ENCODE results near the gene STARD9. TPM values are rescaled to one million over a fixed set of nuclear protein-coding genes. Genes with fewer than 3 reads are reported as not detected.

The STARD9 gene
- total RNA-seq, 1 donor from 2014 or later = 16.4 TPM

DNA sequence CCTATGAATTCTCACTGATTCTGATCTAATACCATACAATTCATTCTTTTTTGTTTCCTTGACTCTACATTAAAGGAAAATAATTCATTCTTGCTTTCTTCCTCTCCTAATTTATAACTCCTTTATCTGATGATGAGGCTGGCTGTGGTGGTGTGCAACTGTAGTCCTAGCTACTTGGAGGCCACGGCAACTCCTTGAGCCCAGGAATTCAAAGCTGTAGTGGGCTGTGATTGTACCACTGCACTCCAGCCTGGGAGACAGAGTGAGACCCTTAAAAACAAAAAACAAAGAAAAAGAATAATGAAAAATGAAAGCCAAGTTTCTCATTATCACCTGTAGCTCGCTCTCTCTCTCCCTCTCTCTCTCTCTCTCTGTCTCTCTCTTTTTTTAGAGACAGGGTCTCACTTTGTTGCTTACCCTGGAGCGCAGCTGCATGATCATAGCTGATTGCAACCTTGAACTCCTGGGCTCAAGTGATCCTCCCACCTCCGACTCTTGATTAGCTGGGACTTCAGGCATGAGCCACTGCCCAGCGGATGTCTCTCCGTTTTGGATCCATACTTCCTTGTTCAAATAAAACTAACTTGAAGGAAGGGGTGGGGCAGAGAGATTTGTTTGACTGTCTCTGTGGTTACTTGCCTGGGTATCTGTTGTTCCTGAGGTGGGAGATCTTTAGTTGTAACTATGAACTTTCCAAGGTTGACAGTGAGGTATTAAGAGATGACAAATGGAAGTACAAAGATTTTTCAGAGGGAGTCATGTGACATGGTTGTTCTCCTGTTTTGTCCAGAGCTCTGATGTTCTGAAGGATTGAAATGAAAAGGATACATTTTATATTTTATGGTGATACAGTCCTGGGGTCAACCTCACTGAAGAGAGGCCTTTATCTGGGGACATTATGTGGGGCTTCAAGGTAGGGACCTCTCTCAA lies 46.9 kb downstream of the STARD9 start:
- no peak overlapping the region for H3K27ac Mint-ChIP-seq (ENCODE audit: unreplicated experiment)
- no peaks in the 10 kb centered on the region for H3K36me3 Mint-ChIP-seq (ENCODE audit: low read depth)
- H3K9me3 Mint-ChIP-seq = peaks cover under 1% of the 10 kb centered on the region
- DNase-seq (ENCODE audit: low read depth, low spot score) = no peak
- no peak for TF ChIP-seq CTCF (conservative IDR thresholded peaks at IDR 0.05)
- H3K4me1 Mint-ChIP-seq = peaks cover 12% of the 10 kb centered on the region
- H3K27me3 Mint-ChIP-seq (ENCODE audit: low read depth) = no peaks in the 10 kb centered on the region
- H3K4me3 Mint-ChIP-seq = no peak overlapping the region

DNA sequence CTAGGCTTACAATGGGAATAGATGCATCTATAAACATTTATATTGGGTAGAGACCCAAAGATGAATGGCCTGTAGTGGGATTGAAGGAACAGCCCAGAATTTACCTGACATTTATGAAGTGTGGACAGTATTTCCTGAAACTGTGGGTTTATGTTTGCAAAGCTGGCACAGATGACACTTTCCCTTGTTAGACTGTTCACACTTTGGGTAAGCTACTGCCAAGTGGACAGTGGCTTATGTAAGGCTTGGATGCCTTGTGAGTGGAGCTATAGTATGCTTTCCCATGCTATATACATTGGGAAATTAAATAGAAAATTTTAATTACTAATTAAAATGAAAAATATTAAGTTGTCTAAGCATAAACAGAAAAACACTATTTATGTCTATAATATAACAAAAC lies 48.5 kb downstream of the STARD9 start:
- Mint-ChIP-seq H3K27me3 (ENCODE audit: low read depth) (no peaks in the 10 kb centered on the region), H3K36me3 (ENCODE audit: low read depth) (peaks cover 15% of the 10 kb centered on the region), H3K27ac (ENCODE audit: unreplicated experiment) (no peak overlapping the region), H3K4me3 (no peak overlapping the region), H3K4me1 (peaks cover 12% of the 10 kb centered on the region), H3K9me3 (peaks cover 8% of the 10 kb centered on the region)
- TF ChIP-seq CTCF (conservative IDR thresholded peaks at IDR 0.05) = no peak
- DNase-seq (ENCODE audit: low read depth, low spot score) = no peak

- Mint-ChIP-seq H3K9me3 (peaks cover 13% of the 10 kb centered on the region), H3K27ac (ENCODE audit: unreplicated experiment) (no peak overlapping the region), H3K4me1 (no peaks in the 10 kb centered on the region), H3K27me3 (ENCODE audit: low read depth) (no peaks in the 10 kb centered on the region), H3K36me3 (ENCODE audit: low read depth) (peaks cover 27% of the 10 kb centered on the region), H3K4me3 (no peak overlapping the region)
- DNase-seq (ENCODE audit: low read depth, low spot score) = no peak
- no peak for TF ChIP-seq CTCF (conservative IDR thresholded peaks at IDR 0.05)
These were observed 52.1 kb downstream of the STARD9 start for GRCh38 chr15:42627485-42627884.

DNA sequence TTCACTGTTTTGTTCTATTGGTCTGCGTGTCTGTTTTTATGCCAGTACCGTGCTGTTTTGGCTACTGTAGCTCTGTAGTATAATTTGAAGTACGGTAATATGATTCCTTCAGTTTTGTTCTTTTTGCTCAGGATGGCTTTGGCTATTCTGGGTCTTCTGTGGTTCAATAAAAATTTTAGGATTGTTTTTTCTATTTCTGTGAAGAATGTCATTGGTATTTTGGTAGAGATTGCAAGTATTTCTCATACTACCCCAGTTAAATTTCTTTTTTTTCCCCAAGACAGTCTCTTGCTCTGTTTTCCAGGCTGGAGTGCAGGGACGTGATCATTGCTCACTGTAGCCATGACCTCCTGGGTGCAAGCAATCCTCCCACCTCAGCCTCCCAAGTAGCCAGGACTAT lies 53.4 kb downstream of the STARD9 start:
- Mint-ChIP-seq H3K4me3 (no peak overlapping the region), H3K4me1 (no peaks in the 10 kb centered on the region), H3K9me3 (peaks cover 13% of the 10 kb centered on the region), H3K36me3 (ENCODE audit: low read depth) (peaks cover 27% of the 10 kb centered on the region), H3K27me3 (ENCODE audit: low read depth) (no peaks in the 10 kb centered on the region), H3K27ac (ENCODE audit: unreplicated experiment) (no peak overlapping the region)
- TF ChIP-seq CTCF (conservative IDR thresholded peaks at IDR 0.05) = no peak
- no peak for DNase-seq (ENCODE audit: low read depth, low spot score)

DNA sequence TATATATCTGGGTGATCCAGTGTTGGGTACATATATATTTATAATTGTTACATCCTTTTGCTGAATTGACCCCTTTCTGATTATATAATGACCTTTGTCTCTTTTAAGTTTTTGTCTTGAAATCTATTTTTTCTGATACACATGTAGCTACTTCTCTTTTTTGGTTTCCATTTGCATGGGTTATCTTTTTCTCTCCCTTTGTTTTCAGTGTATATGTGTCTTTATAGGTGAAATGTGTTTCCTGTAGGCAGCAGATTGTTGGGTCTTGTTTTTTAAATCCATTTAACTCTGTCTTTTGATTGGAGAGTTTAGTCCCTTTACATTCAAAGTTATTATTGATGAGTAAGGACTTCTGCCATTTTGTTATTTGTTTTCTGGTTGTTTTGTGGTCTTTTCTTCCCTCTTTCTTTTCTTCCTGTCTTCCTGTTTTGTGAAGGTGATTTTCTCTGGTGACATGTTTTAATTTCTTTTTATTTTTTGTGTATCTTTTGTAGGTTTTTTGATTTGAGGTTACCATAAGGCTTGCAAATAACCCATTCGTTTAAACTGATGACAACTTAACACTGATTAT lies 56.8 kb downstream of the STARD9 start:
- no peak overlapping the region for H3K27ac Mint-ChIP-seq (ENCODE audit: unreplicated experiment)
- peaks cover 13% of the 10 kb centered on the region for H3K9me3 Mint-ChIP-seq
- peaks cover 31% of the 10 kb centered on the region for H3K36me3 Mint-ChIP-seq (ENCODE audit: low read depth)
- no peaks in the 10 kb centered on the region for H3K27me3 Mint-ChIP-seq (ENCODE audit: low read depth)
- H3K4me3 Mint-ChIP-seq = no peak overlapping the region
- H3K4me1 Mint-ChIP-seq = no peaks in the 10 kb centered on the region
- DNase-seq (ENCODE audit: low read depth, low spot score) = no peak
- TF ChIP-seq CTCF (conservative IDR thresholded peaks at IDR 0.05) = no peak

Measured in neural crest cell (in vitro differentiated cells).